Measurements from ENCODE around the gene CLPSL1.

GRCh38 chr6:35746516-35746915, 34.3 kb upstream of the CLPSL1 start:
- TF ChIP-seq EZH2 (IDR thresholded peaks at IDR 0.05; ENCODE audit: borderline replicate concordance, insufficient read depth, low read depth, low read length, poor library complexity, severe bottlenecking) = no peak
- TF ChIP-seq, protein P1, sequence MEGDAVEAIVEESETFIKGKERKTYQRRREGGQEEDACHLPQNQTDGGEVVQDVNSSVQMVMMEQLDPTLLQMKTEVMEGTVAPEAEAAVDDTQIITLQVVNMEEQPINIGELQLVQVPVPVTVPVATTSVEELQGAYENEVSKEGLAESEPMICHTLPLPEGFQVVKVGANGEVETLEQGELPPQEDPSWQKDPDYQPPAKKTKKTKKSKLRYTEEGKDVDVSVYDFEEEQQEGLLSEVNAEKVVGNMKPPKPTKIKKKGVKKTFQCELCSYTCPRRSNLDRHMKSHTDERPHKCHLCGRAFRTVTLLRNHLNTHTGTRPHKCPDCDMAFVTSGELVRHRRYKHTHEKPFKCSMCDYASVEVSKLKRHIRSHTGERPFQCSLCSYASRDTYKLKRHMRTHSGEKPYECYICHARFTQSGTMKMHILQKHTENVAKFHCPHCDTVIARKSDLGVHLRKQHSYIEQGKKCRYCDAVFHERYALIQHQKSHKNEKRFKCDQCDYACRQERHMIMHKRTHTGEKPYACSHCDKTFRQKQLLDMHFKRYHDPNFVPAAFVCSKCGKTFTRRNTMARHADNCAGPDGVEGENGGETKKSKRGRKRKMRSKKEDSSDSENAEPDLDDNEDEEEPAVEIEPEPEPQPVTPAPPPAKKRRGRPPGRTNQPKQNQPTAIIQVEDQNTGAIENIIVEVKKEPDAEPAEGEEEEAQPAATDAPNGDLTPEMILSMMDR (IDR thresholded peaks at IDR 0.05) = no peak
